Breast epithelium (tissue), 3 donors: ENCODE measurements around the gene KRT34.

ENCODE experiments used
- POLR2A ChIP-seq: fragments of 450-650 bp; IDR thresholded peaks from one replicate; pipeline ENCODE4 v1.6.1; 2016; ENCODE audit warnings: antibody characterized with exemption, mild to moderate bottlenecking, moderate library complexity
- POLR2AphosphoS5 ChIP-seq, 3 donors: sonication (generic); formaldehyde crosslinking; IDR thresholded peaks; one replicate each; pipeline ENCODE4 v1.6.1; 2017; ENCODE audit warnings: antibody characterized with exemption in 3 of 3
- TF ChIP-seq, protein P1 (sequence below), 3 donors: fragments of 450-650 bp; IDR thresholded peaks; one replicate each; pipeline ENCODE4 v1.5.1; 2016 to 2017; ENCODE audit warnings: antibody characterized with exemption in 3 of 3, mild to moderate bottlenecking in 3 of 3, moderate library complexity in 3 of 3

GRCh38 chr17:41383690-41384089, 1.6 kb upstream of the KRT34 start:
- TF ChIP-seq, protein P1, sequence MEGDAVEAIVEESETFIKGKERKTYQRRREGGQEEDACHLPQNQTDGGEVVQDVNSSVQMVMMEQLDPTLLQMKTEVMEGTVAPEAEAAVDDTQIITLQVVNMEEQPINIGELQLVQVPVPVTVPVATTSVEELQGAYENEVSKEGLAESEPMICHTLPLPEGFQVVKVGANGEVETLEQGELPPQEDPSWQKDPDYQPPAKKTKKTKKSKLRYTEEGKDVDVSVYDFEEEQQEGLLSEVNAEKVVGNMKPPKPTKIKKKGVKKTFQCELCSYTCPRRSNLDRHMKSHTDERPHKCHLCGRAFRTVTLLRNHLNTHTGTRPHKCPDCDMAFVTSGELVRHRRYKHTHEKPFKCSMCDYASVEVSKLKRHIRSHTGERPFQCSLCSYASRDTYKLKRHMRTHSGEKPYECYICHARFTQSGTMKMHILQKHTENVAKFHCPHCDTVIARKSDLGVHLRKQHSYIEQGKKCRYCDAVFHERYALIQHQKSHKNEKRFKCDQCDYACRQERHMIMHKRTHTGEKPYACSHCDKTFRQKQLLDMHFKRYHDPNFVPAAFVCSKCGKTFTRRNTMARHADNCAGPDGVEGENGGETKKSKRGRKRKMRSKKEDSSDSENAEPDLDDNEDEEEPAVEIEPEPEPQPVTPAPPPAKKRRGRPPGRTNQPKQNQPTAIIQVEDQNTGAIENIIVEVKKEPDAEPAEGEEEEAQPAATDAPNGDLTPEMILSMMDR (IDR thresholded peaks at IDR 0.05), result no peak
- TF ChIP-seq POLR2AphosphoS5 (IDR thresholded peaks at IDR 0.05), result no peak
- TF ChIP-seq POLR2A, result no peak
